C4-2B (cell line): ENCODE results near the gene SPRY1.

Experiments
- ZFX ChIP-seq: fragments of 450-650 bp; IDR thresholded peaks from 2 replicates; pipeline ENCODE4 v1.6.1; 2017
- TF ChIP-seq, protein P1 (sequence below): fragments of 450-650 bp; conservative IDR thresholded peaks from 2 replicates; pipeline ENCODE4 v1.5.1; 2017; ENCODE audit warnings: mild to moderate bottlenecking

GRCh38 chr4:123393721-123394120, 2.9 kb upstream of the SPRY1 start:
- TF ChIP-seq, protein P1, sequence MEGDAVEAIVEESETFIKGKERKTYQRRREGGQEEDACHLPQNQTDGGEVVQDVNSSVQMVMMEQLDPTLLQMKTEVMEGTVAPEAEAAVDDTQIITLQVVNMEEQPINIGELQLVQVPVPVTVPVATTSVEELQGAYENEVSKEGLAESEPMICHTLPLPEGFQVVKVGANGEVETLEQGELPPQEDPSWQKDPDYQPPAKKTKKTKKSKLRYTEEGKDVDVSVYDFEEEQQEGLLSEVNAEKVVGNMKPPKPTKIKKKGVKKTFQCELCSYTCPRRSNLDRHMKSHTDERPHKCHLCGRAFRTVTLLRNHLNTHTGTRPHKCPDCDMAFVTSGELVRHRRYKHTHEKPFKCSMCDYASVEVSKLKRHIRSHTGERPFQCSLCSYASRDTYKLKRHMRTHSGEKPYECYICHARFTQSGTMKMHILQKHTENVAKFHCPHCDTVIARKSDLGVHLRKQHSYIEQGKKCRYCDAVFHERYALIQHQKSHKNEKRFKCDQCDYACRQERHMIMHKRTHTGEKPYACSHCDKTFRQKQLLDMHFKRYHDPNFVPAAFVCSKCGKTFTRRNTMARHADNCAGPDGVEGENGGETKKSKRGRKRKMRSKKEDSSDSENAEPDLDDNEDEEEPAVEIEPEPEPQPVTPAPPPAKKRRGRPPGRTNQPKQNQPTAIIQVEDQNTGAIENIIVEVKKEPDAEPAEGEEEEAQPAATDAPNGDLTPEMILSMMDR, result no peak
- no peak for TF ChIP-seq ZFX
